ENCODE measurements around the gene MAML2. TPM values are rescaled to one million over a fixed set of nuclear protein-coding genes. Genes with fewer than 3 reads are reported as not detected.

MAML2 gene
- total RNA-seq, 1 donor from 2014 or later, result 3.8 TPM

- Mint-ChIP-seq H3K9me3 (no peaks in the 10 kb centered on the region), H3K4me1 (no peaks in the 10 kb centered on the region), H3K4me3 (no peak overlapping the region), H3K36me3 (peaks cover 34% of the 10 kb centered on the region), H3K27me3 (ENCODE audit: insufficient read depth, low read depth) (no peaks in the 10 kb centered on the region), H3K27ac (no peak overlapping the region)
- no peaks in the 10 kb centered on the region for H3F3A ChIP-seq (ENCODE audit: low read depth)
- no peak overlapping the region for H3K9ac ChIP-seq
- no peaks in the 10 kb centered on the region for H3K79me2 ChIP-seq (ENCODE audit: low read depth)
- H3K27ac ChIP-seq, result no peak overlapping the region
- TF ChIP-seq EZH2phosphoT487 (IDR thresholded peaks at IDR 0.05) (no peak), CTCF (IDR thresholded peaks at IDR 0.05) (no peak), EZH2 (IDR thresholded peaks at IDR 0.05) (no peak)
- no peaks in the 10 kb centered on the region for H3K4me1 ChIP-seq
- no peak overlapping the region for H3K4me2 ChIP-seq
- no peak overlapping the region for H3K4me3 ChIP-seq
- no peaks in the 10 kb centered on the region for H3K9me3 ChIP-seq (ENCODE audit: low read depth)
- no peak for DNase-seq (ENCODE audit: low spot score)
- no peaks in the 10 kb centered on the region for H4K20me1 ChIP-seq (ENCODE audit: low read depth)
- H3K27me3 ChIP-seq, result no peaks in the 10 kb centered on the region
- no peak overlapping the region for H2AFZ ChIP-seq (replicated peaks)
- peaks cover 5% of the 10 kb centered on the region for H3K36me3 ChIP-seq
Observed at GRCh38 chr11:96356848-96357247, 13.9 kb upstream of the MAML2 start.

DNA sequence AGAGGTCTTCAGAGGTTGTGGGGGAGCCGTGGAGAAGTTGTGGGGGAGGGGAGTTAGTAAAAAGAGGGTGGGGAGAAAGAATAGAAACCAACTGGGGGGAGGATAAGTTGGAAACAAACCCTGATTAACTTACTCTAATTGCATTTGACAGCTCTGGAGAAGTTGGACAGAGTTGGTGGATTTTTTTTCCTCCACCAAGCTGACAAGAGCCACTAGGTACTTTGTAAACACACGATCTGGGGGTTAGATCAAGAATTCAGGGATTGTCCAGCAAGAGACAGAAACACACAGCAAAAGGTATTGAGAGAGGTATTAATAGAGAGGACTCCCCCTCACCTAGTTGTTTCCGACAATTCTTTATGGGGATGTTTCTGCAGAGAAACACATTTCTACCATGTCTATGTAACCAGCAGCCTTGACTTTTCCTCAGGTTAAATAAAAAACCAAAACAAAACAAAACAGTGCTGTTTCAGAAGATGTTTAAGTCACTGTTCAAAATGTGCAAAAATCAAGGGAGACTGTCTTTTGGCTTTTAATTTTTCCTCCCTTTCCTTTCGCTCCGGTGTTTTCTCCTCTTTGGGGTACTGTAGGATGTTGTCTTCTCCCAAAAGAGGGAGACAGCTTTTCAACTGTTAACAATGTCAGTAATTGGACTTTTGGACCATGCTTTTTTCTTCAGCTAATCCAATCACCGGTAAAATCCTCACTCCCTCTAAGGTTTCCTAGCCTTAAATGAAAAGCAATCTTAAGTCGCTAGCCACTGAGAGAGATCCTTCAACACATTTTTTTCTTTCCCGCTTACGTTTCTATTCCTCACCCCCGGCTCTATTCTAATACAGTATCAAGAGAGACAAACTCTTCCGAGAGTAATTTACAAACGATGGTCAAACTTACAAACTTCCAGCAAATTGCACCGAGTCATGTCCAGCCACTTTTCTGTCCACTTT lies 708 bp downstream of the MAML2 start:
- H3K9me3 Mint-ChIP-seq, result peaks cover 3% of the 10 kb centered on the region
- H3K4me1 ChIP-seq, result peaks cover 12% of the 10 kb centered on the region
- H3K27ac ChIP-seq, result peak overlapping the region; percentile 23
- peak overlapping the region; percentile 90 for H3K4me3 Mint-ChIP-seq
- peaks cover 4% of the 10 kb centered on the region for H3K36me3 Mint-ChIP-seq
- peaks cover 5% of the 10 kb centered on the region for H3K27me3 Mint-ChIP-seq (ENCODE audit: insufficient read depth, low read depth)
- no peaks in the 10 kb centered on the region for H4K20me1 ChIP-seq (ENCODE audit: low read depth)
- H3K9ac ChIP-seq, result no peak overlapping the region
- H3K4me3 ChIP-seq, result peak overlapping the region; percentile 70
- peaks cover 14% of the 10 kb centered on the region for H3F3A ChIP-seq (ENCODE audit: low read depth)
- peak; percentile 72 for DNase-seq (ENCODE audit: low spot score)
- H3K4me2 ChIP-seq, result peak overlapping the region; percentile 76
- peaks cover 51% of the 10 kb centered on the region for H3K4me1 Mint-ChIP-seq
- TF ChIP-seq EZH2phosphoT487 (IDR thresholded peaks at IDR 0.05) (no peak), CTCF (IDR thresholded peaks at IDR 0.05) (no peak), EZH2 (IDR thresholded peaks at IDR 0.05) (no peak)
- H3K27me3 ChIP-seq, result no peaks in the 10 kb centered on the region
- H2AFZ ChIP-seq (replicated peaks), result peak overlapping the region; percentile 22
- H3K27ac Mint-ChIP-seq, result peak overlapping the region; percentile 58
- H3K9me3 ChIP-seq (ENCODE audit: low read depth), result no peaks in the 10 kb centered on the region
- H3K36me3 ChIP-seq, result no peaks in the 10 kb centered on the region
- no peaks in the 10 kb centered on the region for H3K79me2 ChIP-seq (ENCODE audit: low read depth)

DNA sequence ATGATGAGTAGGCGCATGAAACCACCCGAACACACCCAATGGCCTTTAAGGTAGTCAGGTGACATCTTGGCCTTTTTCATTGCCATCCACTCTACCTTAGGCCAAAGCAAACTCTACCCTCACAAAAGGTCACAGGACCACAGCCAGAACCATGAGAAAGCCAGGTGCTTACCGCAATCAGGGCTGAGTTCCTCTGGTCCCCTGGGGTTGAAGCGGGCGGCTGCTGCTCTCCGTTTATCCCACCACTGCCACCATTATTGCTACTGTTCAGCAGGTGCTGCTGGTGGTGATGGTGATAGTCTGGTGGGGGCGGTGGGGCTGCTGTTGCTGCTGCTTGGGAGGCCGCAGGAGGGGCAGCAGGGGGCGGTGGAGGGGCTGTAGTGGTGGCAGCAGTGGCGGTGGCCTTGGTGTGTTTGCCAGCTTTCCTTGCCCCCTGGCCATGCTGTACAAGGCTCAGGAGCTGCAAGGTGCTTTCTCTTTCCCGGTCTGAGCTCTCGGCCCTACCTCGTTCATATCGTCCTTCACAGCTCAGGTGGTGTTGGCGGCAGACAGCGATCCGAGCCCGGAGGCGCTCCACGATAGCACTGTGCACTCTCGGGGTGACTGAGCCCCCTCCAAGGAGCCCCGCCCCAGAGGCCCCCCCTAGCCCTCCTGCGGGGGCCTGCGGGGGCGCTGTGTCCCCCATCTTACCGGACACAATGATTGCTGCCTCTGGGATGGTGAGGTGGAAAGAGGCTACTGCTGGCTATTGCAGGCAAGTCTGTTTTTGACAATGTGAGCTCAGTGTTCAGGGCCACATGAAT lies 1.6 kb downstream of the MAML2 start:
- H3K36me3 ChIP-seq, result no peaks in the 10 kb centered on the region
- H4K20me1 ChIP-seq (ENCODE audit: low read depth), result no peaks in the 10 kb centered on the region
- TF ChIP-seq EZH2phosphoT487 (IDR thresholded peaks at IDR 0.05) (no peak), CTCF (IDR thresholded peaks at IDR 0.05) (peak; percentile 30)
- H3K27ac ChIP-seq, result no peak overlapping the region
- no peaks in the 10 kb centered on the region for H3K79me2 ChIP-seq (ENCODE audit: low read depth)
- peaks cover 4% of the 10 kb centered on the region for H3K36me3 Mint-ChIP-seq
- H3K4me1 ChIP-seq, result peaks cover 17% of the 10 kb centered on the region
- H2AFZ ChIP-seq (replicated peaks), result no peak overlapping the region
- no peaks in the 10 kb centered on the region for H3K27me3 ChIP-seq
- H3K4me1 Mint-ChIP-seq, result peaks cover 55% of the 10 kb centered on the region
- peak overlapping the region; percentile 76 for H3K4me2 ChIP-seq
- peak overlapping the region; percentile 90 for H3K4me3 Mint-ChIP-seq
- no peaks in the 10 kb centered on the region for H3K9me3 ChIP-seq (ENCODE audit: low read depth)
- H3K27ac Mint-ChIP-seq, result peak overlapping the region; percentile 39
- peaks cover 3% of the 10 kb centered on the region for H3K9me3 Mint-ChIP-seq
- H3K27me3 Mint-ChIP-seq (ENCODE audit: insufficient read depth, low read depth), result peaks cover 5% of the 10 kb centered on the region
- H3K9ac ChIP-seq, result no peak overlapping the region
- no peak for DNase-seq (ENCODE audit: low spot score)
- H3F3A ChIP-seq (ENCODE audit: low read depth), result peaks cover 14% of the 10 kb centered on the region
- H3K4me3 ChIP-seq, result peak overlapping the region; percentile 70

Data from neural progenitor cell (in vitro differentiated cells).